ENCODE measurements around the gene SIGLEC9.

SIGLEC9 gene

DNA sequence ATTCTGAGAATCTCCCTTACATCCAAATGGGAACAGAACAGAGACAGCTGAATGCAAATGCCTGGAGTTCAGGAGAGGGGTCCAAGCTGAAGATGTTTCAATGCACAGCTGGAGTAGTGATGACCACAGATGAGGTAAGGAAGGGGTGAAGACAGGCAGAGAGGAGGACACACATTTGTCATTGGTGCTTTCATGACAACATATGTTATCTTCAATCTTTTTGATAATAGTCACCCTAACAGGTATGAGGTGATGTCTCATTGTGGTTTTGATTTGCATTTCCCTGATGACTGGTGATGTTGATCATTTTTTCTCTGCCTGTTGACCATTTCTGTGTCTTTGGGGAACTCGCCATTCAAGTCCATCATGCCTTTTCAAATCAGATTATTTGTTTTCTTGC, 36.6 kb downstream of the SIGLEC9 start:
- no peak overlapping the region for H3K27ac ChIP-seq (ENCODE audit: extremely low read depth, low read depth, low read length)
- H3K4me3 ChIP-seq (ENCODE audit: low read depth, low read length), result no peak overlapping the region
- no peaks in the 10 kb centered on the region for H3K9me3 ChIP-seq (ENCODE audit: control insufficient read depth, insufficient read depth, low read depth, low read length)
- ChIA-PET CTCF (interaction anchor here (0.7 to 1.6 kb wide), 2 partner anchors 98 to 1672 kb away, joined by 3 to 14 read pairs; no protein-coding TSS in a partner anchor), POLR2A (no interaction called here)
- H3K4me1 ChIP-seq (ENCODE audit: control insufficient read depth, insufficient read depth, low read length), result no peaks in the 10 kb centered on the region
- H3K36me3 ChIP-seq (ENCODE audit: control insufficient read depth in 2 of 2, insufficient read depth in 1 of 2, low read length in 2 of 2), result no peaks in the 10 kb centered on the region
- TF ChIP-seq ZSCAN30 (tag by site-specific recombination; IDR thresholded peaks at IDR 0.05) (no peak), ZNF521 (tag by site-specific recombination; IDR thresholded peaks at IDR 0.05) (no peak), ZNF513 (tag by site-specific recombination; IDR thresholded peaks at IDR 0.05) (no peak), SP2 (tag by site-specific recombination; IDR thresholded peaks at IDR 0.05) (no peak), ZFP41 (tag by site-specific recombination; IDR thresholded peaks at IDR 0.05; ENCODE audit: borderline replicate concordance) (no peak), ZNF132 (tag by site-specific recombination; IDR thresholded peaks at IDR 0.05; ENCODE audit: borderline replicate concordance) (no peak), ZIC2 (tag by site-specific recombination; IDR thresholded peaks at IDR 0.05) (no peak), ZNF2 (tag by site-specific recombination; IDR thresholded peaks at IDR 0.05) (no peak), ZNF48 (tag by site-specific recombination; IDR thresholded peaks at IDR 0.05) (no peak), ZNF16 (tag by site-specific recombination; IDR thresholded peaks at IDR 0.05; ENCODE audit: low read depth) (no peak), ZNF621 (tag by site-specific recombination; IDR thresholded peaks at IDR 0.05) (no peak), HIC1 (tag by site-specific recombination; IDR thresholded peaks at IDR 0.05) (no peak), HOXA7 (CRISPR knock-in tag; IDR thresholded peaks at IDR 0.05; ENCODE audit: borderline replicate concordance) (no peak), ZNF266 (tag by site-specific recombination; IDR thresholded peaks at IDR 0.05; ENCODE audit: low read depth) (no peak), ZNF157 (tag by site-specific recombination; IDR thresholded peaks at IDR 0.05) (no peak), ZNF175 (tag by site-specific recombination; IDR thresholded peaks at IDR 0.05) (no peak), ZNF366 (tag by site-specific recombination; conservative IDR thresholded peaks at IDR 0.05) (no peak), ZNF704 (tag by site-specific recombination; IDR thresholded peaks at IDR 0.05) (no peak)
- TF ChIP-seq, protein P1, sequence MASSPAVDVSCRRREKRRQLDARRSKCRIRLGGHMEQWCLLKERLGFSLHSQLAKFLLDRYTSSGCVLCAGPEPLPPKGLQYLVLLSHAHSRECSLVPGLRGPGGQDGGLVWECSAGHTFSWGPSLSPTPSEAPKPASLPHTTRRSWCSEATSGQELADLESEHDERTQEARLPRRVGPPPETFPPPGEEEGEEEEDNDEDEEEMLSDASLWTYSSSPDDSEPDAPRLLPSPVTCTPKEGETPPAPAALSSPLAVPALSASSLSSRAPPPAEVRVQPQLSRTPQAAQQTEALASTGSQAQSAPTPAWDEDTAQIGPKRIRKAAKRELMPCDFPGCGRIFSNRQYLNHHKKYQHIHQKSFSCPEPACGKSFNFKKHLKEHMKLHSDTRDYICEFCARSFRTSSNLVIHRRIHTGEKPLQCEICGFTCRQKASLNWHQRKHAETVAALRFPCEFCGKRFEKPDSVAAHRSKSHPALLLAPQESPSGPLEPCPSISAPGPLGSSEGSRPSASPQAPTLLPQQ (tag by site-specific recombination; IDR thresholded peaks at IDR 0.05), result no peak
- TF ChIP-seq, protein P2, sequence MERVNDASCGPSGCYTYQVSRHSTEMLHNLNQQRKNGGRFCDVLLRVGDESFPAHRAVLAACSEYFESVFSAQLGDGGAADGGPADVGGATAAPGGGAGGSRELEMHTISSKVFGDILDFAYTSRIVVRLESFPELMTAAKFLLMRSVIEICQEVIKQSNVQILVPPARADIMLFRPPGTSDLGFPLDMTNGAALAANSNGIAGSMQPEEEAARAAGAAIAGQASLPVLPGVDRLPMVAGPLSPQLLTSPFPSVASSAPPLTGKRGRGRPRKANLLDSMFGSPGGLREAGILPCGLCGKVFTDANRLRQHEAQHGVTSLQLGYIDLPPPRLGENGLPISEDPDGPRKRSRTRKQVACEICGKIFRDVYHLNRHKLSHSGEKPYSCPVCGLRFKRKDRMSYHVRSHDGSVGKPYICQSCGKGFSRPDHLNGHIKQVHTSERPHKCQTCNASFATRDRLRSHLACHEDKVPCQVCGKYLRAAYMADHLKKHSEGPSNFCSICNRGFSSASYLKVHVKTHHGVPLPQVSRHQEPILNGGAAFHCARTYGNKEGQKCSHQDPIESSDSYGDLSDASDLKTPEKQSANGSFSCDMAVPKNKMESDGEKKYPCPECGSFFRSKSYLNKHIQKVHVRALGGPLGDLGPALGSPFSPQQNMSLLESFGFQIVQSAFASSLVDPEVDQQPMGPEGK (tag by site-specific recombination; IDR thresholded peaks at IDR 0.05), result no peak

Data from HEK293 (cell line).